Astrocyte of the cerebellum (primary cell): ENCODE results near the gene TMEM169.

Experiments
- DNase-seq: peaks from one replicate; pipeline ENCODE4 v3.0.0-alpha.2; 2011; ENCODE audit warnings: low read depth
- H3K4me3 ChIP-seq: 2 replicates; pipeline ENCODE4 v1.5.1; 2011; ENCODE audit warnings: mild to moderate bottlenecking, low read depth, low read length, moderate library complexity
- CTCF ChIP-seq: IDR thresholded peaks from 2 replicates; pipeline ENCODE4 v1.5.1; 2012; ENCODE audit warnings: low read length, low read depth, moderate library complexity, mild to moderate bottlenecking; ENCODE audit errors: missing control alignments
- in situ Hi-C: cut with HindIII; loops from 2 replicates; pipeline ENCODE4 v1.10.0; 2017; ENCODE audit warnings: low sequenced_read_pairs

The TMEM169 gene

GRCh38 chr2:216144372-216144771 is 62.7 kb downstream of the TMEM169 start:
- in situ Hi-C loops, result no loop called here
- no peak for TF ChIP-seq CTCF
- H3K4me3 ChIP-seq, result no peak overlapping the region
- DNase-seq, result no peak

- DNase-seq, result no peak
- in situ Hi-C loops, result no loop called here
- no peak overlapping the region for H3K4me3 ChIP-seq
- TF ChIP-seq CTCF, result no peak
Observed at GRCh38 chr2:216144857-216145256, 63.1 kb downstream of the TMEM169 start.

- H3K4me3 ChIP-seq, result no peak overlapping the region
- in situ Hi-C loops, result no loop called here
- no peak for DNase-seq
- TF ChIP-seq CTCF, result no peak
Observed at GRCh38 chr2:216146573-216146972, 64.9 kb downstream of the TMEM169 start.

- H3K4me3 ChIP-seq, result no peak overlapping the region
- in situ Hi-C loops, result no loop called here
- TF ChIP-seq CTCF, result no peak
- DNase-seq, result no peak
Observed at GRCh38 chr2:216147172-216148131, 65.7 kb downstream of the TMEM169 start.

- in situ Hi-C loops, result no loop called here
- no peak for DNase-seq
- H3K4me3 ChIP-seq, result no peak overlapping the region
- TF ChIP-seq CTCF, result no peak
Observed at GRCh38 chr2:216148983-216149382, 67.3 kb downstream of the TMEM169 start.

- H3K4me3 ChIP-seq, result no peak overlapping the region
- DNase-seq, result no peak
- no peak for TF ChIP-seq CTCF
- in situ Hi-C loops, result no loop called here
Observed at GRCh38 chr2:216149741-216150140, 68.0 kb downstream of the TMEM169 start.
